ENCODE results near the gene MRPL4.

- no peak for TF ChIP-seq CTCF (conservative IDR thresholded peaks at IDR 0.05; ENCODE audit: low read length)
- no peak for TF ChIP-seq EZH2phosphoT487 (IDR thresholded peaks at IDR 0.05; ENCODE audit: borderline replicate concordance)
Observed at GRCh38 chr19:10226376-10227025, 25.5 kb upstream of the MRPL4 start.
